ENCODE data around the gene SP6.
A peak's percentile ranks its signal among the peaks of the same experiment; 100 is the strongest.

SP6 gene

GRCh38 chr17:47850692-47851573 lies at the start of gene SP6:
Gene SP6 (minus strand): TSS chr17:47851163. CDS start chr17:47848429, 2,734 bp downstream.
- DNase-seq = peak; percentile 61

GRCh38 chr17:47899643-47900042 lies 48.7 kb upstream of the SP6 start:
- DNase-seq = no peak

GRCh38 chr17:47898241-47898640 lies 47.3 kb upstream of the SP6 start:
- DNase-seq = no peak

- DNase-seq = no peak
These were observed 46.6 kb upstream of the SP6 start for GRCh38 chr17:47897561-47897960.

GRCh38 chr17:47896672-47897490 lies 45.9 kb upstream of the SP6 start:
- DNase-seq = no peak

GRCh38 chr17:47895856-47896671 lies 45.1 kb upstream of the SP6 start, which contains the start of gene SP2:
Gene SP2 (plus strand): TSS chr17:47896236. CDS start chr17:47896287, 51 bp downstream.
- peak; percentile 99 for DNase-seq

- peak; percentile 19 for DNase-seq
These were observed 44.4 kb upstream of the SP6 start for GRCh38 chr17:47895347-47895855.

- DNase-seq = no peak
These were observed 43.8 kb upstream of the SP6 start for GRCh38 chr17:47894498-47895346.

GRCh38 chr17:47891545-47892088 lies 40.7 kb upstream of the SP6 start:
- no peak for DNase-seq

- peak; percentile 65 for DNase-seq
These were observed 39.0 kb upstream of the SP6 start for GRCh38 chr17:47889734-47890529.

GRCh38 chr17:47888293-47888692 lies 37.3 kb upstream of the SP6 start:
- DNase-seq = peak; percentile 20

- peak; percentile 65 for DNase-seq
These were observed 34.2 kb upstream of the SP6 start for GRCh38 chr17:47884905-47885730.

- DNase-seq = no peak
These were observed 33.4 kb upstream of the SP6 start for GRCh38 chr17:47884427-47884740.

GRCh38 chr17:47883589-47884426 lies 32.8 kb upstream of the SP6 start:
- peak; percentile 76 for DNase-seq

- DNase-seq = no peak
These were observed 32.0 kb upstream of the SP6 start for GRCh38 chr17:47882695-47883588.

- DNase-seq = no peak
These were observed 31.3 kb upstream of the SP6 start for GRCh38 chr17:47882247-47882646.

GRCh38 chr17:47879776-47880454 lies 29.0 kb upstream of the SP6 start:
- no peak for DNase-seq
